HG02840 (cell line): ENCODE measurements around the gene CR1L.
"Not testable (repeated sequence)": the region's sequence is repeated elsewhere in the genome, so short reads cannot be mapped to it uniquely, and the experiment has no call there.

ENCODE experiments used
- ATAC-seq: cut with Tn5 transposase; IDR thresholded peaks from one replicate; pipeline ENCODE4 v1.9.1; 2021; ENCODE audit warnings: mild to moderate bottlenecking, moderate library complexity, moderate number of reproducible peaks; ENCODE audit not compliant: unreplicated experiment, low FRiP score

CR1L gene

DNA sequence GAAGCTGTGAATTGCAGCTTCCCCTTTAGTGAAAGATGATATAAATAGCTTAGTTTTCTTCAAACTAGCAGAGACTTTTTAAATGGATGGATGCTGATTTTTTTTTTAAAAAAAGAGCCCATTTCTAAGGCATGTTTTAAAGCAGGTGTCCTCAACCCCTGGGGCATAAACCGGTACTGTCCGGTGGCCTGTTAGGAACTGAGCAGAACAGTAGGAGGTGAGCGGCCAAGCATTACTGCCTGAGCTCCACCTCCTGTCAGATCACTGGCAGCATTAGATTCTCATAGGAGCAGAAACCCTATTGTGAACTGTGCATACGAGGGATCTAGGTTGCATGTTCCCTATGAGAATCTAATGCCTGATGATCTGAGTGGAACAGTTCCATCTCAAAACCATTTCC is 31.2 kb downstream of the CR1L start:
- ATAC-seq = no peak

DNA sequence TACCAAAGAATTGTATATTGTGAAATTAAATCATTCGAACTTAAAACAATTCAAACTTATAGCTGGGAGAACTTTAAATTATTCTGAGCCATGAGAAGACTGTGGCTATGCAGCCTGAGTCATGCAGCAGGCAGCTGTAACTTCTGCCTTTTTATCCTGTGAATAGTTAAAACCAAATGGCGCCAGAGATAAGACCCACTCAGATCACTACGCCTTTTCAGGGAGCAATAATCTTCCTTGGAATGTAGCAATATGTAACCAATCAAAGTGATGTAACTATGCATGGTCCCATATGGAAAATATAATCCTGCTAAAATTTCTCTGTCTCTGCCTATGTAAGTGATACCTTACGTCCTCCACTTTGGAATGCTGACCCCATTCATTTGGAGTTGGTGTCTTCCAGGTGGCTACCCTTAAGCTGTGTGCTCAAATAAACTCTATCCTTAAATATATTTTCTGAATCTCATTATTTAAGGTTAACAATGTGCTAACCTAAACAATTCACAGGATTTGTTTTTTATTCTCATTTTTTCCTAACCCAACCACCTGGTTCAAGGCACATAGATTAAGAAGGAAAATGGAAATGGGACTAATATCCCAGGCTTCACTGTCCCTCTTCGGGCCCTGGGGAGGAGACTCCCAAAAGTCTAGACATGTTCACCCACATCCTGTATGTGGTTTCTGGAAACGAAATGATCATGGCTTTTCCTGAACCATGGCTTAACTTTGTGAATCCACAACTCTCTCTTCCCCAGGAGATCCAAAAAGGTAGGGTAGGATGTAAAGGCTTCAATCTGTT is 35.9 kb downstream of the CR1L start:
- not testable (repeated sequence) for ATAC-seq

DNA sequence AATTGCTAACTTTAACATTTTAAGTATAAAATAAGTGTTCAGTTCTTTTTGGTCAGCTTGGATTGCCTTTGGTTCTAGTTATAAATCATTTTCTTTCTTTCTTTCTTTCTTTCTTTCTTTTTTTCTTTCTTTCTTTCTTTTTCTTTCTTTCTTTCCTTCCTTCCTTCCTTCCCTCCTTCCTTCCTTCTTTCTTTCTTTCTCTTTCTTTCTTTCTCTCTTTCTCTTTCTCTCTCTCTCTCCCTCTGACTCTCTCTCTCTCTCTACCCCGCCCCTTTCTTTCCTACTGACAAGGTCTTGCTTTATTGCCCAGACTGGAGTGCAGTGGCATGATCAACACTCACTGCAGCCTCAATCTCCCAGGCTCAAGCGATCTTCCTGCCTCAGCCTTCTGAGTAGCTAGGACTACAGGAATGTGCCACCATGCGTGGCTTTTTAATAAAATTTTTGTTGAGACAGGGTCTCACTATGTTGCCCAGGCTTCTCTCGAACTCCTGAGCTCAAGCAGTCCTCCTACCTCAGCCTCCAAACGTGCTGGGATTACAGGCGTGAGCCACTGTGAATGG is 38.0 kb downstream of the CR1L start:
- not testable (repeated sequence) for ATAC-seq

DNA sequence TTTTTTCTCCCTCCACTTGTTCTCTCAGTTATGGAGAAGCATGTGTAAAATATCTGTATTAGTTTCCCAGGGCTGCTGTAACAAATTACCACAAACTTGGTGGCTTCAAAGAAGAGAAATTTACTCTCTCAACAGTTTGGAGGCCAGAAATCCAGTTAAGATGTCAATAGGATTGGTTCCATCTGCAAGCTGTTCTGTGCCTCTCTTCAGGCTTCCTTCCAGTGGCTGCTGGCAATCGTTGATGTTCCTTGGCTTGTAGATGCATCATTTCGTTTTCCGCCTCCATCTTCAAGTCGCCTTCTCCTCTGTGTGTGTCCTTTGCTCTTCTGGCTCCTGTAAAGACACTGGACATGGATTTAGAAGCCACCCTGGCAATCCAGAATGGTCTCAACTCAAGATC is 45.6 kb downstream of the CR1L start:
- ATAC-seq = not testable (repeated sequence)

DNA sequence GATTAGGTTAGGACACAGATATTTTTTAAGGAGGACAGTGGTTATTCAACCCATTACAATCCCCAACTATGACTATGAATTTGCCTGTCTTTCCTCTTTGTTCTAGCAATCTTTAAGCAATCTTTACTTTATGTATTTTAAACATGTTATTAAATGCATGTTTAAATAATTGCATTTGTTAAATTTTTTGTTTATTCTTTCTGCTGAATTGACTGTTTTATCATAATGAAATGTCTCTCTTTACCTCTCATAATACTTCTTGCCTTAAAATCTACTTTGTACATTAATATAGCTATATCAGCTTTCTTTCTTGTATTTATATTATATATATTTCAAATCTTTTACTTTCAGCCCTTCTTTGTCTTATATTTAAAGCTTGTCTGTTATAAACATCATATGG is 46.1 kb downstream of the CR1L start:
- ATAC-seq = no peak

DNA sequence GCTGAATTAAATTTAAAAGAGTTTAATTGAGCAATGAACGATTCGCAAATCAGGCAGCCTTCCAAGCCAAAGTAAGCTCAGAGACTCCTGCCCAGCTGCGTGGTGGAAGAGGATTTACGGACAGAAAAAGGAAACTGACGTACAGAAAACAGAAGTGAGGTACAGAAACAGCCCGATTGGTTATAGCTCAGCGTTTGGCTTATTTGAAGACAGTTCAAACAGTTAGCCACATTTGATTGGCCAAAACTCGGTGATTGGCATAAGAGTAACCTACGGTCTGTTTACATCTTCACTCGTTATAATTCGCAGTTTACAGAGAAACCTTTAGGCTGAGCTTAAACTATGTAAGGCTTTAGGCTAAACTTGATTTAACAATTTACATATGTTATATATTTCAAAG is 46.9 kb downstream of the CR1L start:
- ATAC-seq = no peak

DNA sequence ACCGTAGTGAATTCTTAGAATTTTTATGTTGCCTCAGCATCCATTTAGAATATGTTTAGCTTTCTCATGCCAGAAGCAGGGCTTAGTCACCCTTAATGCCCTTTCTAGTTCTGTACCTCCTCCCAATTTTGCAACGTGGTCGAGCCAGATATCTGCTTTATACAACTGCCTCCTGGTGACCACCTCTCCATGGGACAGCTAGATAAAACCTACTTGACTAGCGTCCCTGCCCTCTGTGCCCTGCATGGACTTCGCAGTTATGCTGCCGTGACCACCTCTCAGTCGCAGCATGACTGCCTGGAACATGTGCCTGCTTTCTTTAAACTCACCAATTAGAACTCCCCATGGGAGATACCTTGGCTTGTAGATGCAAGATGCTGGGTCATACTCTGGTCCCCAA is 47.4 kb downstream of the CR1L start:
- ATAC-seq = not testable (repeated sequence)

DNA sequence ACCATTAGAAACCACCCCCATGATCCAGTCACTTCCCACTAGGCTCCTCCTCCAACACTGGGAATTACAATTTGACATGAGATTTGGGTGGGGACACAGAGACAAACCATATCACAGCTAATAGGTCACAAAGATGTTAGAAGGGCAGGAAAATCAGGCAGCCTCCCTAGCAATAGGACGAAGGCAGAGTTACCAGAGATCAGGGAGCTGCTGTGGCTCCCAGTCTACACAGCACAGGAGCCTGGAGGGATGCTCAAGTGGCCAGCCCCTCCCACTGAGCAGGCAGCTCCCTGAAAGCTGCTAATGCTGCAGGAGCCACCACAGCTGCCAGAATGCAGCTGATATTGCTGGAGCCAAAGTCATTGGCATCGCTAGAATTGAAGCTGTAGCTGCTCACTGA is 51.0 kb downstream of the CR1L start:
- ATAC-seq = no peak

DNA sequence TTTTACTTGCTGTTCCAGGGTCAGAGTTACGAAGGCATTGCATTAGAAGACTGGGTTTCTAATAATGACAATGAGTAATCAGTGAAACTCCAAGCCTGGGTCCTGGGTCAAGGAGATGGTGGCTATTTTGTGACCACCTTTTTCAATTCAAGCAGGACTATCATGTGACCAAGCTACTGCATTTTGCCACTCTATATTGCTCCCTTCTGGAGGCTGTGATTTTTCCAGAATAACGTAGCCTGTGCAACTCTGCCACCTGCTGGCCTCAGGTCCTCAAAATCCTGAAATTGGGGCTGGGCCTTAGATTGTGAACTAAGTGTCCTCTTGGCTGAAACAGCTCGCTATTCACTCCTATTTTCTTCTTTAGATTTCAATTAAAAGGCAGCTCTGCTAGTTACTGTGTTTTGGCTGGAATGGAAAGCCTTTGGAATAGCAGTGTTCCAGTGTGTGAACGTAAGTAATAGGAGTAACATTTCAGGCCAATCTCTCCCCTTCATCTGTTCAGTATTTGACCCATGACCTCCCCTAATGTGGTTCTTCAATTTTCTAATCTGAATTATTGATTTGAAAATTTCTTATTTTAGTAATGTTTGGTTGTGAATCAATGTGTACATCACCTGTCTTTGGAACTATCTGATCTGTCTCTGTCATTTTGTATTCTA is 54.0 kb downstream of the CR1L start:
- ATAC-seq = no peak

DNA sequence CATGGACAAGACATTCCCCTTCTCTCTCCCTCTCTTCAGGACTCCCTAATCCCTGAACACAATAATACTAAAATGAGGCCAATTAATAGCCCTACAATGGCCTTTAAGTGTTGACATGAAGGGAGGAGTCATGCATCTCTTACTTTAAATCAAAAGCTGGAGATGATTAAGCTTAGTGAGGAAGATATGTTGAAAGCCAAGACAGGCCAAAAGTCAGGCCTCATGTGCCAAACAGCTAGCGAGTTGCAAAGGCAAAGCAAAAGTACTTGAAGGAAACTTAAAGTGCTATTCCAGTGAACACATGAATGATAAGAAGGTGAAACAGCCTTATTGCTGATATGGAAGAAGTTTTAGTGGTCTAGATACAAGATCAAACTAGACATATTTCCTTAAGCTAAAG is 57.4 kb downstream of the CR1L start:
- ATAC-seq = no peak

DNA sequence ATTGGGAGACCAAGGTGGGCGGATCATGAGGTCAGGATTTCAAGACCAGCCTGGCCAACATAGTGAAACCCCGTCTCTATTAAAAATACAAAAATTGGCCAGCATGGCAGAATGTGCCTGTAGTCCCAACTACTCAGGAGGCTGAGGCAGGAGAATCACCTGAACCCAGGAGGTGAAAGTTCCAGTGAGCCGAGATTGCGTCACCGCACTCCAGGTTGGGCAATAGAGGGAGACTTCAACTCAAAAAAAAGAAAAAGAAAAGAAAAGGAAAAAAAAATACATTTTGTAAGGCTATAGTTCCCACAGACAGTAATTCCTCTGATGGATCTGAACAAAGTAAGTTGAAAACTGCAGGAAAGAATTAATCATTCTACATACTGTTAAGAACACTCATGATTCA is 58.8 kb downstream of the CR1L start:
- ATAC-seq = no peak

DNA sequence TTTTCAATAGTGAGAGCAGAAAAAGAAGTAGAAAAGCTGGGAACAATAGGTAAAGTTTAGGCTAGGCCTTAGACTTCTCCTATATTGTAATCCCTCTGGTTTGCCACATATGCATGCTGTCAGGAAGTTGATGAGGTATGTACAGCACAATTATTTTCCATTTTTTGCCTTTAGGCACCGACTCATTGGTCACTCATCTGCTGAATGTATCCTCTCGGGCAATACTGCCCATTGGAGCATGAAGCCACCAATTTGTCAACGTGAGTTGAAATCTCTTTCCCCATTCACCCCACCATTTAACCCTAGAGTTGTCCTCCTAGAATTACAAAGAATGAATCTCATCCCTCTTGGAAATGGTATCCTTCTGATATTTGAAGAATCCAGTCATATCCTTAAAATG is 63.1 kb downstream of the CR1L start:
- ATAC-seq = not testable (repeated sequence)

DNA sequence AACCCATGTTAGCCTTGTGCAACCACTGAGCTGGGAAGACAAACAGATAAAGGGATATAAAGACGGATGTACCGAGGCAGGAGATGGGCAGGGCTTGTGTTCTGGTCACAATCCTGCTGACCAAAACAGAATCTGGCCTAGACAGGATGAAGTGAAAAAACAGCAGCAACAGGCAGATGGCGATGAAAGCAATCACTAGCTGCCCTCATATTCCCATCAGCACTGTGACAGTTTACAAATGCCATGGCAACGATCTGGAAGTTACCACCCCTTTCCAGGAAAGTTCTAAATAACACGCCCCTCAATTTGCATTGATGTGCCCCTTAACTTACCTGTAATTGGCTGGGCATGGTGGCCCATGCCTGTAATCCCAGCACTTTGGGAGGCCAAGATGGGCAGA is 66.4 kb downstream of the CR1L start:
- no peak for ATAC-seq

DNA sequence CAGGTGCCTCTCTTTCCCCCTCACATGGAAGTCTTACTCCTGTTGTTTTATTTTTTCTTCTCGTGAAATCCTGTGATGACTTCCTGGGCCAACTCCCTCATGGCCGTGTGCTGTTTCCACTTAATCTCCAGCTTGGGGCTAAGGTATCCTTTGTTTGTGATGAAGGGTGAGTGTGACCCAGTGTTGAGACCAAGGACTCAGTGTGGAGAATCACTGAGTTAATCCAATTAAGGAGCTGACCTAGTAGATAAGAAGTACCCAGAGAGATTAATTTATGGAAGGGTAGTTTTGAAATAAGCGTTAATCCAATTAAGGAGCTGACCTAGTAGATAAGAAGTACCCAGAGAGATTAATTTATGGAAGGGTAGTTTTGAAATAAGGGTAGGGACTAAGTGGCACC is 67.8 kb downstream of the CR1L start:
- not testable (repeated sequence) for ATAC-seq

DNA sequence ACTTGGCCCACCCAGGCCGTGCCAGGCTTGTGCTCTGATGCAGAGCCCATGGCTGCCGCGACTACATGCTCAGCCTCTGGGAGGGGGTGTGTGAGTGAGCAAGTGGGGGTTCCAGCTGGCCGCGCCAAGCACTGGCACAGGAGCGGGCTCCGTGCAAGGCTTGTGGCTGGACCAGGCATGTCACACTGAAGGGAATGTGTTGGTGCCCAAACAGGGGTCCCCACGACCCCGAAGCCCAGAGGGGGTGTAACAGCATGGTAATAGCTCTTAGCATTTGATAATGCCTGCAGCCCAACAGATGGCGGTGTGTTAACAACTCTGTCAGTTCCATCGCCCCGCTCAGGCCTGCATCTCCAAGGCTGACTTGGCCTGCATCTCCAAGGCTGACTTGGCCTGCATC is 68.6 kb downstream of the CR1L start:
- no peak for ATAC-seq

DNA sequence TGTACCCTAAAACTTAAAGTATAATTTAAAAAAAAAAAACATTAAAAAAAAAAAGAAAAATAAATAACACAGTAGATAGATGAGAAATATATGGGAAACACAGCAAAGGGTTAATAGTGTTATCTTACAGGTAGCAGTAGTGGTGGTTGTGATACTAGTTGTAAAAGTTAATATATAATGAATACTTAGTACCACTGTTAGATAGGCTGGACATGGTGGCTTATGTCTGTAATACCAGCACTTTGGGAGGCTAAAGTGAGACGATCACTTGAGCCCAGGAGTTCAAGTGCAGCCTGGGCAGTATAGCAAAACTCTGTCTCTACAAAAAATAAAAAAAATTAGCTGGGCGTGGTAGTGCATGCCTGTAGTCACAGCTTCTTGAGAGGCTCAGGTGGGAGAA is 74.3 kb downstream of the CR1L start:
- no peak for ATAC-seq

DNA sequence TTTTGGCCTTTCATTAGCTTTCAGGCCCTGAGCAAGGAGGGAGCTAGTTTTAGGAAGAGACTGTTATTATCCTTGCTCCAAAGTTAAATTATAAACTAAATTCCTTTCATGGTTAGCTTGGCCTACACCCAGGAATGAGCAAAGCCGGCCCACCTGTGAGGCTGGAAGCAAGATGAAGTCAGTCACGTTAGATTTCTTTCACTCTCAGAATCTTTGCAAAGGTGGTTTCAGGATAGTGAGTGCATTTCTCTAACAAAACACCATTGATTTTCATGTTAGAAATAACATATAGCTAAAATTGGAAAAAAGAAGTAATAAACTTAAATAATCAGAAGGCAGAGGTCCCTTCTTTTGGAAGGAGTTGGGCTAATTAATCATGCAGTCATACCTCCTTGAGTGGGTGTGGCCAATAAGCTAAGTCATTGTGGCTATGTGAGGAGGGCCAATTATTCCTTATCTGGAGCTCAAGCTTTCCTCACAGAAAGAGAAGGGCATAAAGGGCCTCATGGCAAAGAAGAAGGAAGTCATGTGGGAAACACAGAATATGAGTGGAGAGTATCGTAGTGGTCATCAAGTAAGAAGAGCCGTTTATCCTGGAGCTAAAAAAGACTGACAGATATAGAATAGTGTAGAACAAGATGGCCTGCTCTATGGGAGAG is 83.4 kb downstream of the CR1L start:
- ATAC-seq = not testable (repeated sequence)

DNA sequence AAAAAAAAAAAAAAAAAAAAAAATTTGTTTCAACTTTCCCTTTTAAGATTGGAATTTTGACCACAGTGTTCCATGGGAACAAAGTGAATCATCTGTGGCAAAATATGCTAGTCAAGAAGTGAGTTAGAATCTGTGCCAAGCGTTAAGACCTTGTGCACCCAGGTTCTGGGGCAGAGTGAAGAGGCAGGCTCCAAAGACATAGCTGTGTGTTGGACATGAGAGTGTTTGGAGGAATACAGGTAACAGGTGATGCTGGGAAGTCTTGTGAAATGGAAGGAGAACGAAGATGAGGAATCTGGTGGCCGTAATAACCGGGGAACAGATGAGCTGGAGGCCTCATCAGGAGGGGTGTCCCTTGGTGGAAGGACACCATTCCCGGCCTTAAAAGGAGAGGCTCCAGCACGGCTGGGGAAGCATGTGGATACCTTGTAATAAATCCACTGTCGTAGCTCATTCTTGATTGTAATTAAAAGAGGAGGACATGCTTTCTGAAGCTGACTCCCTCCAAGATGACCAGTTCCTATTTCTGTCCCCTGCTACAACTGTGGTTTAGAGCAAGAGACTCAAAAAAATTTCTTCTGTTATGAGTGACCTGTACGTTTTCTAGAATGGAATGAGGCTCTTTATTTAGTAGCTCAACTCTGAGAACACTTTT is 92.7 kb downstream of the CR1L start:
- not testable (repeated sequence) for ATAC-seq

DNA sequence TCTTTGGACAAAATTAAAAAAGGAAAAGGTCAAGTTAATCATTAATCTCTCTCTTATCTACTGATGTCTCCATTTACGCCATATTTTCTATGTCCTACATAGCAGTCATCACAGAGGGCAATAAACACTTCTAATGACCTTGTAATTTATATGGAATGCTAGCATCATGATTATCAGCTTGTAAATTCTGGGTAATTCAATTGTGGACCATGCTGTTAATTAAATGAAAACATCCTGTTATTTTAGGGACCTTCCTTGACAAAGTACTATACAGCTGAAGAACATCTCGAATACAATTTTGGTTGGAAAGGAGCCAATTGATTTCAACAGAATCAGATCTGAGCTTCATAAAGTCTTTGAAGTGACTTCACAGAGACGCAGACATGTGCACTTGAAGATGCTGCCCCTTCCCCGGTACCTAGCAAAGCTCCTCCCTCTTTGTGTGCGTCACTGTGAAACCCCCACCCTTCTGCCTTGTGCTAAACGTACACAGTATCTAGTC is 93.3 kb downstream of the CR1L start:
- not testable (repeated sequence) for ATAC-seq

DNA sequence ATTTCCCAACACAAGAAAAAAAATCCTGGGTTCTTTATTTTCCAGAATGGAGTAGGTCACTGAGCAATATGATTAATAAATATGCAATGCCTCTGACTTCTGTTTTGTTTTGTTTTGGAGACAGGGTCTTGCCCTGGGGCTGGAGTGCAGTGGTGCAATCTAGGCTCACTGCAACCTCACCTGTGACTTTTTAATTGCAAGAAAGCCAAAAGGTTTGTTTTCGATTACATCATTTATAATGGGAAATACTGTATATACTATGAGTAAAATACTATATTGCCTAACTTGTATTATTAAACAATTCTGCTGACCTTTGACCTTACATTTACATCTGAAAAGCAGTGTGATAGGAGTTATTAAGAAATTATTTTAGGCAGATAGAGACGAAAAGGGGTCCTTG is 95.3 kb downstream of the CR1L start:
- ATAC-seq = no peak
